ENCODE results near the gene TRIM65.
A peak's percentile ranks its signal among the peaks of the same experiment; 100 is the strongest.

TRIM65 gene

GRCh38 chr17:75850928-75851692 lies 45.6 kb downstream of the TRIM65 start:
- DNase-seq: no peak

- DNase-seq: no peak
These were observed 47.0 kb downstream of the TRIM65 start for GRCh38 chr17:75849724-75850123.

- DNase-seq: no peak
These were observed 47.5 kb downstream of the TRIM65 start for GRCh38 chr17:75849279-75849646.

- peak; percentile 22 for DNase-seq
These were observed 48.0 kb downstream of the TRIM65 start for GRCh38 chr17:75848523-75849278.

- no peak for DNase-seq
These were observed 48.9 kb downstream of the TRIM65 start for GRCh38 chr17:75847614-75848522.

DNA sequence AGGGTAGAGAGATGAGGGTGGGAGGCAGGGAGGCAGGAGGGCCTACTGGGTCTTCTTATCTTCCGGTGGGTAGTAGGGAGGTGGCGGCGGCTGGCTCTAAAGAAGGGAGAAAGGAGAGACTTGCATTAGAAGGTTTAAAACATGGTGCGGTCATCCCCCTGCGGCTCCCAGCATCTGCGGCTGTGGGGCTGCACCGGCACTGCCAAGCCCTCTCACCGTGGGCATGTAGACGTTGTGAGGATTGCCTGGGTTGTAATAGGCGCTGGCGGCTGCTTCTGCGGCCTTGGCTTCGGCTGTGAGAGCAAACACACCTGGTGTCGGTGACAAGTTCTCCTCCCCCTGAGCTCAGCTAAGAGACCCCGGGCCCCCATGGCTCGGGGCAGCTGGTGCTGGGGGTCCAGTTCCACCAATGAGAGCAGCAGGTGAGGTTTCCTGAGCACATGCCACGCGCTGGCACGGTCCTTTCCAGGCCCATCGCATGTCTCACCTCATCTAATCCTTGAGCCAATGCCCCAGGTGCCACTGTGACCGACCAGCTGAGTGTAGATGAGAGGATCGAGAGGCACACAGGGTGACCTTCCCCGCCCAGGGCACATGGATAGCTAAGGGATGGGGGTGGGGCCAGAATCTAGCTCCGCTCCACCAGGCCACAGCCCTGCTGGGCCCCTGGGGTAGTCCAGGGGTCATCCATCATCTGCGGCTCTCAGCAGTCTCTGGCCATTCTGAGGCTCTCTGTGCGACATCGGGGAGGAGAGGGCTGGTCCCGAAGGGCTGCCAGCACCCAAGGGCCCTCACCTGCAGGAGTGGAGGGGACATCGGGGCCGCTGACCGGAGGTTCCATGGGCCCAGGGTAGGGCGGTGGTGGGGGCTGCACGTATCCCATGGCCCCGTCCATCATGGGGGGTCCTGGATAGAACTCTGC lies 49.8 kb downstream of the TRIM65 start:
- DNase-seq: no peak

DNA sequence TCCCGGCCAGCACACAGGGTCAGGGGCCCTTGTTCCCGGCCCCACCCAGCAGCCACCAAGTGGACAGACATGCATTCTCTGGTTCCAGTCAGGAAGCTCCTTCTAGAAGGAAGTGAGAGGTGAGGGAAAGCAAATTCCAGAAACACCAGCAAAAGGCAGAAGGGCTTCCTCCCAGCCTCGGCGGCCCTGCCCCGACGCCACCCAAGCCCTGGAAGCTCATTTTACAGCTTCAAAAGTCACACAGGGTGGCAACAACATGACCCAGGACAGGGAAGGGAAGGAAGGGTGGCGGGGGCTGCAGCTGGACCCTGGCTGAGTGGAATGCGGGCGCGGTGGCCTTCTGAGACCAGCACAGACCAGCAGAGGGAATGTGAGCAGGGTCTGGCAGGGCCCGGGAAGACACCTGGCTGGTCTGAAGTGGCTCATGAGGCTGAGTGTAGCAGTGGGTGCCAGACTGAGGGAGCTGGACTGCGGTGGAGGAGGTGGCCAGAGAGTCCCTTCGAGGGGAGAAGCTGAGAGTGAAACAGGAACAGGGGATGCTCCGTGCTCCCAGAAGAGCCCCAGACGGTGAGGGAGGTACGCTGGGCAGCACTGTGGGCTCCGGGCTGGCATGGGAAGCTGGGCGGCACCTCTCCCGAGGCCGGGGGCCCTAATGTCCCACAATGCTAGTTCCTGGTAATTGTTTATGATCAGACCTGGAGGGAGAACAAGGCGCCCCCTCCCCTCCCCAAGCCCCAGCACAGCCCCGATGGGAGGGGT lies 50.6 kb downstream of the TRIM65 start:
- no peak for DNase-seq

GRCh38 chr17:75845058-75845711 lies 51.6 kb downstream of the TRIM65 start:
- DNase-seq: peak; percentile 2

GRCh38 chr17:75844530-75845057 lies 52.2 kb downstream of the TRIM65 start:
- DNase-seq: no peak

DNA sequence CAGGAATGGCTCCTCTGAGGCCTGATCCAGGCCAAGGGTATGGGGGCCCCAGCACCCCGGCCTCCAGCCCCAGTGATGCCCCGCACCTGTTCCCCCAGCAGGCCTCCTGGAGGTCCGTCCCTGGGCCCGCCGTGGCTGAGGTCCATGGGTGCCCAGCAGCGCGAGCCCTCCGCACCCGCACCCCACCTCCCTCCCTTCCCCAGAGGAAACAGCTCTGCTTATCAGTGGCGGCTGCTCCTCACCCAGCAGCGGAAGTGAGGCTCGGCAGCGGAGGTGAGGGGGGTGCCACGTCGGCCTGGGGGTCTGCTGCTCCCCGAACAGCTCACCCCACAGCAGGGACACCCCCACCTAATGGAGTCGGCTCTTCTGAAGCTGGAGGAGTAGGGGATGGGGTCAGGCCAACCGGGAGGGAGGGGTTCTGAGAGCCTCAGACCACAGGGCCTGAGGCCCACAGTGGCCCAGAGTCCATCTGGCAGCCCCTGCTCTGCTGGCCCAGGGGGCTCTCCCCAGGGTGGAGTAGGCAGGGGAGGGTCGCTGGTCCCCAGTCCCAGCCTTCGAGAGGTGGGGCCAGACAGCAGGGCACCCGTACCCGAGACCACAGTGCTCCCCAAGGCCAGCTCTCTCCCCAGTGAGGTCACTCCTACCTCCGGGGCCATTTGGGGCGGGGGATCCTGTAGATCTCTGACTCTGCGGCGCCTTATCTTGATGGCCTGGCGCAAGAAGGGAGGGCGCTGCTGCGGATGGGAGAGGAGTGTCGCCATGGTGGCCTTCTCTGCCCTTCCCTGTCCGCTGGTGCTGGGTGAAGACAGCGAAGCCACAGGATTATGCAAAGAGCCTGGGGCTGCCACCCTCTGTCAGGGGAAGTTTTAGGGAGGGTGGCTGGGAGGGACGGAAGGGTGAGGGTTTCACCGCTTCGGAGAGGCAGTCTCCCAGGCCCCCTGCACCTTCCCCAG lies 52.9 kb downstream of the TRIM65 start, which contains the start of gene UNC13D:
TSS of gene UNC13D (minus strand) at position 828 of the 953 bp plus-strand sequence. CDS start at position 761, 67 bp downstream.
- DNase-seq: no peak

DNA sequence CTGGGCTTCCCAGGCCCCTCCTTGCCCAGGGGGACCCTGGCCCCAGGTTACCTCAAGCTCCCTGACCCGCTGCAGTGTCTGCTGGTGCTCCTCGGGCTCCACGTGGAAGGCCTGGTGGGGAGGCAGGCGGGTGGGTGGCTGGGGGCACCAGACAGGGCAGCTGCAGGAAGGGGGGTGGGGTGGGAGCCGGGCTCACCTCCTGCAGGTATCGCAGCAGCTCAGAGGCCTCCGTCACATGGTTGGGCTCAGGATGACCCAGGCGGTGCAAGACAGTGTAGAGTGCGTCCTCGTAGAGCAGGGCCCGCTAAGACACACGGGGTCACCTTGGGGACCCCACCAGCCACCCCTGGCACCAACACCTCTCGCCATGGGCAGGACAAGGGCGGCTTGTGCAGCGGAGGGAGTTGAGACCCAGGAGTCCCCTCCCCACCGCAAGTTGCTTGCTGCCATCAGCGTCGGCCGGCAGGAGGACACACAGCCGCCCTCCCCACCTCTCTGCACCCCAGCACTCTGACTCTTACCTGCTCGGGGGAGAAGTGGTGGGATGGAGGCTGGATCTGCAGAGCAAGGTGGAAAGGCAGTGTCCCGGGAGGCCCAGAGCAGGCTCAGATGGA lies 53.7 kb downstream of the TRIM65 start:
- DNase-seq: no peak

DNA sequence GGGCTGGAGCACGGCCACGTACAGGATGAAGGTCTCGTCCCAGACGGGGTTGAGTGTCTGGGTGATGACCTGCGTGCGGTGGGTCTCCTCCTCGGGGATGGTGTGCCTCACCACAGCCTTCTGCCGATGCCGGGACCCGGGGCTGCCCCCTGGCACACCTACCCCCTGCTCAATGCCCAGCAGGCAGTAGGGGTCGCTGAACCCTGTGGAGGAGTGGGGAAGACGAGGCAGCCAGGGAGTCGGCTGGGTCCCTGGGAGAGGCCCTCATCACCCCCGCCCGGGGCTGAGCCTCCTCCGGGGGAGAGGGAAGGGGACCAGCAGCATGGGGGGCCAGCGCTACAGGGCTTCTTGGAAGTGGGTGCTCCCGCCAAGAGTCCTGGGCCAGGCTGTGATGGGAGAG lies 54.3 kb downstream of the TRIM65 start:
- DNase-seq: no peak

DNA sequence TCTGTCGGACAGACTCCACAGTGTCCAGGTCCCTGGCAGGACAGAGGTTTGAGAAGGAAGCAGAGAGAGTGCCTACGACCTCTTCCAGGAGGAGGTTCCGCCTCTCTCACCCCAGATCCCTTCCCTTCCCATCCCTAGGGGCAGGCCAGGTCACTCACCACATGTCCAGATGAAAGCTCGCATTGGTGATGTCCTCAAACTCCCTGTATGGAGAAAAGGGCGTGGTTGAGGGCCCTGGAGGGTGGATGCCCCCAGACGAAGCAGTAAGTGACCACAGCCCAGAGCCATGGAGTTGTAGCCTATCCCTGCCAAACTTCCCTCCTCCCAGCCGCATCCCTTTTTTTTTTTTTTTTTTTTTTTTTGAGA lies 56.0 kb downstream of the TRIM65 start:
- DNase-seq: no peak

DNA sequence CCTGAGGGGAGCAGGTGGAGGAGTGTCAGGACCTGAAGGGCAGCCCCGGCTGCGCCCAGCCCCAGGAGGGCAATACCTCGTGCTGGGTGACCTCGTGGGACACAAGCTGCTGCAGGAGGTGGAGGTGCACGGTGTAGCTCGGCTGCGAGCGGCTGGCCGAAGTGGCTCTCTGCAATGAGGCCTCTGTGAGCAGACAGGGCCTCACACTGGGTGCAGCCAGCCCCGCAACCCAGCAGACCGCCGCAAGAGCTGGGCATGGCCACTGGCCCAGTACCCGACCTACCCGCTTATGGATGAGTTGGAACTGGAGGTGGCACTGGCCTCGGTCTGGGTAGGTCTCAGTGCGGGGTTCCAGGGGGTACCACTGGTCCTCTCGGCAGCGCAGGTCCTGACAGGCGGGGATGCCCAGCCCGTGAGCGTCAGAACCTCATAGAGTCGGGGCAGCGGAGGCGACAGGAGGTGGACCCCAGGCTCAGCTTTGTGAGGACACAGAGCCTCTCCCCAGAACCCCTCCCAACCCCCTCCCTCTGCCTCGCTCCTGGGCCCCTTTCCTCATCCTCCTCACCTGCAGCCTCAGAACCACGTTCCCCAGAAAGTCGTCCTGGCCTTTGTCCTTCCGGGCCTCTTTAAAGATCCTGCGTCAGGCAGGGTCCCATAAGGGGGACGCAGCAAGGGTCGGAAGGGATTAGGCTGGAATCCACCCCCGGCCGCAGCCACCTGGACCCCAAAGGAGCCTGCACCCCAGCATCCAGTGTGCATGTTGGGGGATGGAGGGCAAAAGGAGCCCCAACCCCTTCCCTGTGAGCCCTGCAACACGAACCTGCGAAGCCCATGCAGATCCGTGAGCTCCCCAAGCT lies 56.6 kb downstream of the TRIM65 start:
- no peak for DNase-seq

Data from NCI-H1105 treated with DMSO at 0.1 percent for 48 hours (cell line).